HL-60/S4 treated with phorbol 12-myristate 13-acetate at 8.2 ng/mL for 4 days and 3 days (cell line): ENCODE data around the gene WBP1L.
"Not testable (repeated sequence)": the region's sequence is repeated elsewhere in the genome, so short reads cannot be mapped to it uniquely, and the experiment has no call there.

Experiments used
- in situ Hi-C: fragments of 300-500 bp; cut with MboI; formaldehyde crosslinking; loops from 2 replicates; pipeline ENCODE4 v1.15.0; 2022; ENCODE audit warnings: low sequenced_read_pairs

WBP1L gene

DNA sequence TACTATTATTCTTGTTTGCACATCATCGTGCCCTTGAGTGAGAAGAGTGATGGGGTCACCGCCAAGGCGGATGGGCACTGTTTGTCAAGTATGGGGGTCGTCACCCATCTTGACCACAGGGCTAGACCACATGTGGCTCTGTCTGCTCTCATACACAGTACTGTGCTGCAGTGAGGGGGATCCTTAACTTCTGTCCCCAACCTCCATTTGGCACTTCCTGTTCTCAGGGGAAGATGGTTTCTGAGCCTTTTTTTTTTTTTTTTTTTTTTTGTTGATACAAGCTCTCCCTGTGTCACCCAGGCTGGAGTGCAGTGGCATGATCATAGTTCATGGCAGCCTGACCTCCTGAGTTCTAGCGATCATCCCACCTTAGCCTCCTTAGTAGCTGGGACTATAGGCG is 13.6 kb downstream of the WBP1L start:
- in situ Hi-C loops = no loop called here

DNA sequence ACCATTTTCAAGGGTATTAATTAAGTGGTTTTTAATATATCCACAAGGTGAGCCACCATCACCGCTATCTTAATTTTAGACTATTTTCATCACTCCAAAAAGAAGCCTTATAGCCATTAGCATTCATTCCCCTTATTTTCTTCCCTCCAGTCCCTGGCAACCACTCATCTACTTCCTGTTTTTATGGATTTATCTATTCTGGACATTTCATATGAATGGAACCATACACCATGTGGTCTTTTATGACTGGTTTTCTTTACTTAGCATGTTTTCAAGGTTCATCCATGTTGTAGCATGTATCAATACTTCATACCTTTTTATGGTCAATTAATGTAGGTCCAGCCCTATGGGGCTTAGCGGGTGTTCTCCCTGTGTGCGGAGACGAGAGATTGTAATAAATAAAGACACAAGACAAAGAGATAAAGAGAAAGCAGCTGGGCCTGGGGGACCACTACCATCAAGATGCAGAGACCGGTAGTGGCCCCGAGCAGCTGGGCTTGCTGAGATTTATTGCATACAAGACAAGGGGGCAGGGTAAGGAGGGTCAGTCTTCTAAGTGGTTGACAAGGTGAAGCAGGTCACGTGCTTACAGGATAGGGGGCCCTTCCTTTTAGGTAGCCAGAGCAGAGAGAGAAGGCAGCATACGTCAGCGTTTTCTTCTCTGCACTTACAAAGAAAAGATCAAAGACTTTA is 14.6 kb downstream of the WBP1L start:
- in situ Hi-C loops = no loop called here

DNA sequence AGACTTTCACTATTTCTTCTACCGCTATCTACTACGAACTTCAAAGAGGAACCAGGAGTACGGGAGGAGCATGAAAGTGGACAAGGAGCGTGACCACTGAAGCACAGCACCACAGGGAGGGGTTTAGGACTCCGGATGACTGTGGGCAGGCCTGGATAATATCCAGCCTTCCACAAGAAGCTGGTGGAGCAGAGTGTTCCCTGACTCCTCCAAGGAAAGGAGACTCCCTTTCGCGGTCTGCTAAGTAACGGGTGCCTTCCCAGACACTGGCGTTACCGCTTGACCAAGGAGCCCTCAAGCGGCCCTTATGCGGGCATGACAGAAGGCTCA is 15.2 kb downstream of the WBP1L start:
- in situ Hi-C loops = not testable (repeated sequence)

DNA sequence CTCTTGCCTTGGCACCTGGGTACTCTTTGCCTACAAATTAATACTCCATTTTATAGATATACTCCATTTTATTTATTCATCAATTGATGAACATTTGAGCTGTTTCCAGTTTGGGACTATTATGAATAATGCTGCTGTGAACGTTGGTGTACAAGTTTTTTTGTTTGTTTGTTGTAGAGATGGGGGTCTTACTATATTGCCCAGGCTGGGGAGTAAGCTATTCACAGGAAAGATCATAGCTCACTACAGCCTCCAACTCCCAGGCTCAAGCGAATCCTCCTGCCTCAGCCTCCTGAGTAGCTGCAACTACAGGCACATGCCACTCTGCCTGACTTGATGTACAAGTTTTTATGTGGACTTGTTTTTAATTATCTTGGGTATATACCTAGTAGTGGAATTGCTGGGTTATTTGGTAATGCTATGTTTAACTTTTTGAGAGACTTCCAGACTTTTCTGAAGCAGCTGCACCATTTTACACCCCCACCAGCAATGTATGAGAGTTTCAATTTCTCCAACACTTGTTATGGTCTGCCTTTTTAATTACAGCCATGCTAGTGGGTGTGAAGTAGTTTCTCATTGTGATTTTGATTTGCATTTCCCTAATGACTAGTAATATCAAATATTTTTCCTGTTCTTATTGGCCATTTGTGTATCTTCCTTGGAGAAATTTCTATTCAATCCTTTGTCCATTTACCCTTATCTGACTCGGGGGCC is 15.9 kb downstream of the WBP1L start:
- in situ Hi-C loops = no loop called here

DNA sequence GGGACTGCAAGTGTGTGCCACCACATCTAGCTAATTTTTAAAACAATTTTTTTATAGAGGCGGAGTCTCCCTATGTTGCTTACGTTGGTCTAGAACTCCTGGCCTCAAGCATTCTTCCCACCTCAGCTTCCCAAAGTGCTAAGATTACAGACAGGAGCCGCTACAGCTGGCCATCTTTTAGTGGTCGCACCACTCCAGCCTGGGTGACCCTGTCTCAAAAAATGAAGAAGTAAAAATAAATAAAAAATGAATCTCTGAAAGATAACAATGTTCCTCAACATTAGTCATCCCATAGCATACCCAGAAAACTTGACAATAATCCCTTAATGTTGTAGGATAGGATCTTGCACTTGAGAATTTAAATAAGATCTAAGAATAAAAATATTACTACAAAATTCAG is 18.2 kb downstream of the WBP1L start:
- in situ Hi-C loops = no loop called here

DNA sequence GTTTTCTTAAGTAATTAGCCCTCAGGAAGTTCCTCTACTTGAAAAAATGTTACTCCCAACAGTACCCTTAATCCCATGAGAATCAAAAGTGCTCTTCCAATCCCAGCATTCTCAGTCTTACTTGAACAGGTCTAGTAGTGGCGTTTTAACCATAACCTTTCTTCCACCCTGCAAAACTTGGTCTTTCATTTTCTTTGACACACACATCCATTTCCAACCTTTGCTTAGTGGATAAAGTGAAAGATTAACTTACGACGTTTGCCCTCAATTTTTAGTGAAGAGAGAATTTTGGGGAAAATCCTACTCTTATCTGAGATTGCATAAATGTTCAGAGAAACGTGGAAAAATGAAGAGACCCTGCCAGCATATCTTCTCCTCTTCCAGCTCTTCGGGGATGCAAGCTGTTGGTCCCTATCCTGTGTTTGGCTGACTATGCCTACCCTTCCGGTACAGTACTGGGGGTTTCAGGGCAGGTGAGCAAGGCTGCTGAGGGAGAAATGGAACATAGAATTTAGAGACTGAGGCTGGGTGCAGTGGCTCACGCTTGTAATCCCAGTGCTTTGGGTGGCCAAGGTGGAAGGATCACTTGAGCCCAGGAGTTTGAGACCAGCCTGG is 18.8 kb downstream of the WBP1L start:
- in situ Hi-C loops = no loop called here

DNA sequence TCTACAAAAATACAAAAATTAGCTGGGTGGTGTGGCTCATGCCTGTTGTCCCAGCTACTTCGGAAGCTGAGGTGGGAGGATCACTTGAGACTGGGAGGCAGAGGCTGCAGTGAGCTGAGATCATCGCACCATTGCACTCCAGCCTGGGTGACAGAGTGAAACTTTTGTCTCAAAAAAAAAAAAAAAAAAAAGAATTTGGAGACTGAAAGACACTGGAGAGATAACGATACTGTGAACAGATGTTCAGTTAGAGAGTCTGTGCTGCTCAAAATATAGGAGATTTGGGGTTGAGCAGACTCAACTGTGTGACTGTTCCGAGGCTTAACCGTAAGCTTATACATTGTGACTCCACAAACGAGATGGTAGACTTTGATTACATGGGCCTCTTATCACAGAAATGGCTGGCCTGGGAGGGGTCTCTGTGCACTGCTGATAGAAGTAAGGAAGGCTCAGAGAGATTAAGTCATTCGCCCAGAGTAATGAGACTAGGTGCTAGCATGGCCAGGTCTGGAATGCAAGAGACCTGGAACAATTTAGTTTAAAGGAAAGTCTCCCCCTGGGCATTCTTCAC is 19.4 kb downstream of the WBP1L start:
- in situ Hi-C loops = no loop called here

DNA sequence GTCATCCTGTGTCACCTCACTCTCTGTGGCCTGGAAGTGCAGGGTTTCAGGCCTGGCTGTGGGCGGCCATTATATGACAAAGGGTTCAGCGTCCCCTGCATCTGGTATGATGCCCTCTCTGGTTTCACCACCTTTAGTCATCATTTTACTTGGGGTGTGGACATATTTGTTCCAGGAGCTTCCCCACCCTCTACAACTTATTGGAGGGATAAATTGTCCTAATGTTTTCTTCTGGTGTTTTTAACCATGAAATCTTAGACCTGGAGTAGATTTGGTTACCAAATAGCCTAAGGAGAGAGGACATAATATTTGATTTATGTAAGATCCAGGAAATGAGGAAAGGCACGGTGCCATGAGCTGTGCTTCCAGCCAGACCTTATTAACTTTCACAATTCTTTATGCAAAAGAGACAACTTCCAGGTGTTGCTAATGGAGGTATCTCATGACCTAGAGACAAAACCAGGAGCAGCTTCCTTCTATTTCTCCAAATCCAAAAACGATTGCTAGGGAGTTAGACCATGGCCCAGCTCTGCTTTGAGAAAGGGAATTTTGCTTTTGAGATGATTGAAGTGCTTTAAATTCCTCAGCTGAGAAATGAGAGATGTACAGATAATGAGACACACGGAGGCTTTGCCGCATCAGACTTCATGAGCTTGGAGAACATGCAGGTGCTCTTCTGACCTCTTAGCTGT is 20.9 kb downstream of the WBP1L start:
- in situ Hi-C loops = no loop called here

DNA sequence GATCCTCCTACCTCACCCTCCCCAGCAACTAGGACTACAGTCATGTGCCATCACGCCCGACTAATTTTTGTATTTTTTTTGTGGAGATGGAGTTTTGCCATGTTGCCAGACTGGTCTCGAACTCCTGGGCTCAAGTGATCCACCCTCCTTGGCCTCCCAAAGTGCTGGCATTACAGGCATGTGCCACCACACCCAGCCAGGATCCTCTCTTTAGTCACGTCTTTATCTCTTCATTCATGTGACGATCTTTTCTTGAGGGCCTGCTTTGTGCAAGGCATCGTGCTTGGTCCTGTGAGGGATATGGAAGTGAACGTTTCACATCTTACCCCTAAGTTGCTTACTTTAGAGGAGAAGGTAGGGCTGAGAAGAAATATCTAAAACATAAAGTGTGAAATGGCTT is 21.6 kb downstream of the WBP1L start:
- in situ Hi-C loops = no loop called here

DNA sequence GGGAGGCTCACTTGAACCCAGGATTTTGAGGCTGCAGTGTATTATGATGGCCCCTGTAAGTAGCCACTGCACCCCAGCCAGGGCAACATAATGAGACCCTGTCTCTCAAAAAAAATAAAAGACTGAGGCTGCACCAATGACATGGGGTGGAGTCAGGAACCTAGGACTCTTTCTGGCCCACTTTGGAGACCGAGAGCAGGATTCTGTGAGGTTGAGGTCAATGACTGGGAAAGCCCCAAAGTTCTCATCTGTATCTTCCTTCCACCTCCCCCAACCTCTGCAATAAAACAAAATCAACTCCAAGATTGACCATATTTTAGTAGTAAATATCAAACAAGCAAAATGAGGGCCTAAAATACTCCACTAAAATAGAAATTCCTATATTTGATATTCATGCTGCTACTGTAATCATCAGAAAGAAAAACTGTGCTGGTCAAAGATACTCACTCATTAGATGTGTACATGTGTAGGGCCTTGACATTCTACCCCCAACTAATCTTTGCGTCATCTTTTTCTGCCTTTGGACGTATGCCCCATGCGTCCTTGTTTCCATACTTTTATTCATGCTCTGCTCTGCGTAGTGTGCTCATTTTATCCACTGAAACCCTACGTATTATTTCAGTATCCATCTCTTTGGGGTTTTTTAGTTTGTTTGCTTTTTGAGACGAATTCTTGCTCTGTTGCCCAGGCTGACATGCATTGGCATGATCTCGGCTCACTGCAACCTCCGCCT is 23.8 kb downstream of the WBP1L start:
- in situ Hi-C loops = no loop called here

DNA sequence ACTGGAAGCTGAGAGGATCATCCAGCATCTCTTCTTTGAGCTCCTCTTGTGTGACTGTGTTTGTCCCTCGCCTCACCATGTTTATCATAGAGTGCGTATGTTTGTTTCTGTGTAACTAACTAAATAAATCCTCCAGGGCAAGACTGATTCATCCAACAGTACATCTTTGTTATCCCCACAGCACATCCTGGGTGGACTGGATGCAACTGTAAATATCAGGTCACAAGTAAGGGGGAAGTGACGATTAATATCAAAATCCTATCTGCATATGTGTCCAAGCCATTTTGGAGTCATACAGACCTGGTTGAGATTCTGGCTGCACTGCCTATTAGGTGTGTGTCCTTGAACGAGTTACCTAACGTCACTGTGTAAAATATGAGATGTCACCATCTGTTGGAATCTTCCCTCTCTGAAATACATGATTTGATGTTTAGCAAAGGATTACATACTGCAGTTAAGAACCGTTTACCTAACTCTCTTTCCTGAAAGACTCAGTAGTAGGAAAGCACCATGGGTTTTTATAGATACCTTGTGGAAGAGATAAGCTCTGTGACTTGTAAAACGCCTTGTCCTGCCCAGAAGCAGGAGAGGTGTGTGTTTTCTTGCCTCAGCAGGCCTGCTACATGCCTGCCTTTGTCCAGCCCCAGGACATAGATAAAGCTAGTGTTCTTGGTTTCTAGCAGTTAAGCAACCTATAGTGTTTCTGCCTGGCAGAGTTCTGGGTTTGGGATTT is 25.8 kb downstream of the WBP1L start:
- in situ Hi-C loops = no loop called here

DNA sequence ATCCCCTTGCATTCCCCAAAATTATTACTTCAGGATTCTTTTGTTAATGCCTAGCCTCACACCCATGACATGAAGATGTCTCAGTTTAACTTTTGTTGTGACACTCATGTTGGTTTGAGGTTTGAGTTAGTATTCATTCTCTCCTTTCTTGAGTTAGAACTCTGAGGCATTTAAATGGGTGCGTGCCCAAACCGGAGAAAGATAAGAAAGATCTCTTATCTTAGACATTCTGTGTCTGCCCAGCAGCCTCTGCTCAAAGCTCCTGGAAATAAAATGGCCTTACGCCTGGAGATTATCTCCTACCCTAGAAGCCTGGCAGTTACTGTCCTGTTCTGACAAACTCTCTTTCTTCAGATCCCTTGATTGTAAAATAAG is 26.3 kb downstream of the WBP1L start:
- in situ Hi-C loops = no loop called here

DNA sequence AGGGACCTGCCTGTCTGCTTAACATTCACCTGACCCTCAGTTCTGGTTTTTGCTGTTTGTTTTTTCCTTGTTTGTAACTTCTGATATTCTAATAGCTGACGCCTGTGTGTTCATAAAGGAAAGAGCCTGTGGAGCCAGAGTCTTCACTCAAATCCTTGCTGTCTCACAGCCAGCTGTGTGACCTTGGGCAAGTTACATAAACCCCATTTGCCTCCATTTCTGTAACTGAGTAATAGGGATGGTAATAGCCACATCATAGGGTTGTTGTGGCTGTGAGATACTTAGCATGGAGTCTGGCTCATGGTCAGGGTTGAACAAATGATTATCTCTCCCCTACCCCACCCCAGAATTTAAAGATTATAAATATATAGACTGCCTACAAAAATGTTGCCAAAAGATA is 27.0 kb downstream of the WBP1L start:
- in situ Hi-C loops = no loop called here

DNA sequence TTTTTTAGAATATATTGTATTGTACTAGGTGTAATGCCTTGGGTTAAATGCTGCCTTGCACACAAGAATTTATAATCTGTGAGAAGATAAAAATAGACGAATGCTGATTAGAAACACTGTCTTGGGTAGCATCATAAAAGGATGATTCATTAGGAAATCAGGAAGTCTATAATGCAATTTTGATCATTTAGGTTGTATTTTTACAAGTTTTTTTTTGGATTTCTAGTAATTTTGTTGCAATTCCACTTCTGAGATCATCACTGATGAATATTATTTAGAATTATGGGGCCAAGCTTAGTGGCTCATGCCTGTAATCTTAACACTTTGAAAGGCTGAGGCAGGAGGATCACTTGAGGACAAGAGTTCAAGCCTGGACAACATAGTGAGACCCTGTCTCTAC is 29.6 kb downstream of the WBP1L start:
- in situ Hi-C loops = no loop called here

DNA sequence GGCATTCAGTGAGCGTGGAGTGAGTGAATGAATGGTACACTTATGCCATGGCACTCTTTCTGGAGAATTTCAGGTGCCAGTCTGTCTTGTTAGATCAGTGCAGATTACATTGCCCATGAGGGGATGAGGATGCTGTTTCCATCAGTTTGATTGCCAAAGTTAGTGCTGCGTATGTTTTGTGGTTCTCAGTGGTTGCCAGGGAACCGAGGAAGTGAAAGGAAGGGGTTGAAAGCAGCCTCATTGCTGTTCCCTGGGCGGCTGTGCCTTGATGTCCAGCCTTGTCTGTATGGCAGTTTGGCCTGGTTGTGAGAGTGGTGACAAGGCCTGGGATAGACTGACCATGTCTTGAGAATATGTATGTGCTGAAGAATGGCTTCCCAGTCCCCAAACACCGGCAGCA is 30.2 kb downstream of the WBP1L start:
- in situ Hi-C loops = no loop called here

DNA sequence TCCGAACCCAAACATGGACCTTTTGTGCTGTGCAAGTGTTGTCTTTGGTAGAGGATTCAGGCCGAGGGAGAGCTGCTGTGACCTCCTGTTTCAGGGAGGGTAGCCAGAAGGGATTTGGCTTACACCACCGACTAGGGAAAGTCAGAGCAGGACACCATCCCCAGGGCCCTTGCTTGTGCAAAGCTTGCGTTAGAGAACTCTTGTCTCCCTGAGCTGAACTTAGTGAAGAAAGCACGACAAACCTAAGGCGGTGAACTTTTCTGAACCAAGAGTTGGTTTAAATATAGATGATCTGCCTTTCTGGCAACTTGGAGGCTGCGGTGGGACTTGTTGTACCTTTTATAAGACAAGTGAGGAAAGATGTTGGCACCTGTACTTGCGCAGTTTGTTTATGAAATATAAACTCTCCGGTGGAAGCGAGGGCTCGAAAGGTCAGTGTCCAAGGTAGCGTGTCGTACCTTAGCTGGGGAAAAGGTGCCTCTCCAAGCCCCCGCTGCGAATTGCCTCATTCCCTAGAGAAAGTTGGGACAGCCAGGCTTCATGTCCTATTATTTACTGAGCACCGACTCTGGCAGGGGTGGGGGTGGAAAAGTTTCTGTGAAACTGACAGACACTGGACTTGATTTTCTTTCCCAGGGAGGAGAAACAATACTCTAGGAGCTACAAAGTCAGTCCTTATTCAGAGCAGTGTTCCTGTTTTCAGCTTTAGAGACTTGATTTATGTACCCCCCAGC is 31.6 kb downstream of the WBP1L start:
- in situ Hi-C loops = no loop called here

DNA sequence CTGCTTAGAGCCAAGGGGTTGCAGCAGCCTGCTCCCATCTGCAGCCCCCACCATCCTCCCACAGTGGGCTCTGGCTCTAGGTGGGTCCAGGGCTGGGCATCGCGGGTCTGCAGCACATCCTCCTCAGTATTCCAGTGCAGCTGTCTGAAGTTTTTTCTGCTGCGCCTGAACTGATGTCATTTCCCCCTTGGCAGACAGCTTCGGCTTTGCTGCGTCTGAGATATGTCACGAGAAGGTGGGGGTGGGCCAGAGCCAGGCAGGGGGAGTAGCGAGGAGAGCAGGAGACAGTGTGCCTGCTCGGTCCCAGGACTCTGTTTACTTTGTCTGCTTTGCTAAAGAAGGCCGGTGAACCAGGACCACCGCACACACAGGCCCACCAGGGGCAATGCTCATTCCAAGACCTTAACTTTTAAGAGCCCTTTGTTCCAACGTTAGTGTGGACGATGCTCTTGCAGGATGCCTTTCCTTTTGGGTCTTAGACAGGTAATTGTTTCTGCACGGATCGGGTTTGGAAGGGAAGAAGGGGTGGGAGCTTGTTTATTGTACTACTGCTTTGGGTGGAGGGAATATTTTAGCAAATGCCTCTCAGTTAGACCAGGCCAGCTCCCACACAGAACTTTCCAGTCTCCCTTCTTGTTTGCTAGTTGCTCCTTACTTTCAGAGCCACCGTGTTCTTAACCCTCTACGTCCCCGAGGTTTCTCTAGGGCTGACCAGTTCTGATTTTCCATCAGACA is 32.4 kb downstream of the WBP1L start:
- in situ Hi-C loops = no loop called here

DNA sequence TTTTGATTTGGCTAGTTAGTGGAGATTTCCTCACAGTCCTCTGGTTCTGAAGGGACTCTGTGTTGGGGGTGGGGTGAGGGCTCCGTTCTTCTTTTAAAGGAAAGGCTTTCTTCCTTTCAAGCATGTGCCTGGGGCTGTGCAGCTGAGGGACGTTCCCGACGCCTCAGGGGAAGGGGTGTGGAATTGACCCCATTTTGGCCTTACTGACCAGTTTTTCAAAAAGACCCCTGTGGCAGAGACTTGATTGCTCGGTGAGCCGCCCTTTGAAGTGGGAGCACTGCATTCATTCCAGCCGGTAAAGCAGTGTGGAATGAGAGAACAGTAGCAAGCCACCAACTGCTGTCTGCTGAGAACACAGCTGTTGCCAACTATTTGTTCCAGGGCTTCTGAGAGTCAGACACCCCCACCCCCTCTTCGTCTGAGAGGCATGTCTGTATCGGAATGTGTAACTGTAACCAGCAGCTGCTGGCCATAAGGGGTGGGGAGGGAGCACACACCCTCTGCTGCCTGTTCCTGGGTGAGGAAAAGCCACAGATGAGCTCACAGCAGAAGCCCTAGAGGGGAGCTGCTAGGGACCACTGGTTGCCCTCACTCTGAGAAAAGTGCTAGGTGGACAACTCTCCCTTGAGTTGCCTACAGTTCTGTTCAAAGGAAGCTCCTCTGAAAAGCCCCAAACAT is 33.2 kb downstream of the WBP1L start:
- in situ Hi-C loops = no loop called here
